GM18868 (cell line): Measurements from ENCODE around the gene NHP2.

Experiments used
- ATAC-seq: cut with Tn5 transposase; IDR thresholded peaks from one replicate; pipeline ENCODE4 v1.9.1; 2021; ENCODE audit warnings: mild to moderate bottlenecking, moderate library complexity; ENCODE audit not compliant: unreplicated experiment

The NHP2 gene

GRCh38 chr5:178176791-178177190, 23.1 kb upstream of the NHP2 start:
- no peak for ATAC-seq

- no peak for ATAC-seq
Observed at GRCh38 chr5:178174456-178174855, 20.8 kb upstream of the NHP2 start.

GRCh38 chr5:178170455-178170854, 16.8 kb upstream of the NHP2 start:
- no peak for ATAC-seq

- no peak for ATAC-seq
Observed at GRCh38 chr5:178165581-178165980, 11.9 kb upstream of the NHP2 start.

- peak; percentile 86 for ATAC-seq
Observed at GRCh38 chr5:178163772-178164735, 10.4 kb upstream of the NHP2 start.

DNA sequence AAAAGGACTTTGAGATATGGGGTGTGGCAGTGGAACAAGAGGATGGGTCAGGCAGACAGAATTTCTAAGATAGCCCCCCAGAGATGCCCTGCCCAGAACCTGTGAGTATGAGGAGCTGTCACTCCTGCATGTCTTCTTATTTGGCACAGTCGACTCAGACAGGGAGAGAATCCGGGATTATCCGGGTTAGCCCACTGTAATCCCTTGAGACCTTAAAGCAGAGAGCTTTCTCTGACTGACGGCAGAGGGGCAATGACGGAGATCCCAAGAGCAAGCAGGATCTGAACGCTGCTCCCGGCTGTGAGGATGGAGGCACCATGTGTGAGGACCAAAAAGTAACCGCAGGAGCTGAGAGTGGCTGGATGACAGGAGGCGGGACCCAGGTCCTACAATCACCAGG, 8.8 kb upstream of the NHP2 start:
- no peak for ATAC-seq

- no peak for ATAC-seq
Observed at GRCh38 chr5:178160176-178160575, 6.5 kb upstream of the NHP2 start.

DNA sequence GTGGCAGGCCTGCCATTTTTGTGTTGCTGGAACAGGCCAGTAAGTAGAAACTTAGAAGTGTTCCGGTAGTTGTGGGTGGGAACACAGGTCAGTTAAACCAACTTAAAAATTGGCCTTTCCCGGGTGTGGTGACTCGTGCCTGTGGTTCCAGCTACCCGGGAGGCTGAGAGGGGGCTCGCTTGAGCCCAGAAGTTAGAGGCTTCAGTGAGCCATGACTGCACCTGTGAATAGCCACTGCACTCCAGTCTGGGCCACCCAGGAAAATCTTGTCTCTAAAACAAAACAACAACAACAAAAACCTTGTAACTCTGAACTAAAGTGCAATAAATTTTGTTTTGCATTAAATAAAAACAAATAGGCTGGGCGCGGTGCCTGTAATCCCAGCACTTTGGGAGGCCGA, 1.4 kb upstream of the NHP2 start:
- no peak for ATAC-seq

GRCh38 chr5:178152491-178153444, 917 bp downstream of the NHP2 start:
- ATAC-seq = no peak

DNA sequence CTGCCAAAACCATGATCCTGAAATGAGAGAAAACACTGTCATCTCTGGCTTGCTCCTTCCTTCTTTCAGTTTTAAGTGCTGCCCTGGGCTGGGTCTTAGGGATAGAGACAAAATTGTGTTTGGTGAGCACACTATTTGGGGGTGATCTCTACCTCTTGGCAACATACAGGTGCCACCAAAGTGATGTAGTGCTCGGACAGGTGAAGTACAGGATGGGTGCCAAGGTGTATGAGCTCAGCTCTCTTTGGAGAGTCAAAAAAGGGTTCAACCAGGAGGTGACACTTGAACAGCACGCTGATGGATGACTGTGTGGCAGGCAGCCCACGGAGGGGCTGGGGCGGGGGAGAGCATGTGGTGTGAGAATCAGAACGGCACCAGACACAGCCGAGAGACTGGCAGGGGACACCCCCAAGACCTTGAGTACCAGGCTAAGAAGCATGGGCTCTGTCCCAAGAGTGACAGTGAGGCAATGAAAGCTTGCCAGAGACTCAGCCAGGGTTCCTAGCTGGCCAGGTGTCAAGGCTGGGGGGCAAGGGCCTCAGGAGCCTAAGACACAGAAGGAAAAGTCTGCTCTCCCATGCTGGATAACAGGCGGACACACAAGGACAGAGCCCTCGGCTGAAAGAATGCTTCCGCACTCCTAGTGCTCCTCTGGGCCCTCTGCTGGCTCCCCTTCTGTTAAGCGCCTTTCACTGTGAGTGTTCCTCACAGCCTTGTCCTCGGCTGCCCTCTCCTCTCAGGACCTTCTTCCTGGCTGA, 2.5 kb downstream of the NHP2 start:
- ATAC-seq = no peak

- no peak for ATAC-seq
Observed at GRCh38 chr5:178149199-178149932, 4.3 kb downstream of the NHP2 start.

GRCh38 chr5:178147406-178147805, 6.3 kb downstream of the NHP2 start:
- ATAC-seq = no peak

- peak; percentile 73 for ATAC-seq
Observed at GRCh38 chr5:178145965-178146820, 7.5 kb downstream of the NHP2 start.

- ATAC-seq = no peak
Observed at GRCh38 chr5:178143901-178144300, 9.8 kb downstream of the NHP2 start.

DNA sequence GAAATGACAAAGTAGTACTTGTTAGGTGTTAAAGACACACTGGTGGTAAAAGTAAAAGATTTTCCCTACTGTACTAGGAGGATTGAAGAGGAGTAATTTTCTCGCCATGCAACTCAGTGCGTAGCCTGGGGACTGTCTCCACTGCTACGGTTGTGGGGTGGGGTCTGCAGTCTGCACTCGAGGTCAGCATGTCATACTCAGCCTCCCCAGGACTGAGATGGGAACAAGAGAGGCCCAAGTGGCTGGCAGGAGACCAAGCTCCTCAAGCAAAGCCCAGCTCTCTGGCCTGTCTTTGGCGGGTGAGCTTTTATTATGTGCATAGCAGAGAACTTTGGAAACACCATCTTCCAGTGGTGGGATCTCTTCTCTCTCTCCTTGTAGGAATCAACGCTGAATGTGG, 10.4 kb downstream of the NHP2 start:
- no peak for ATAC-seq

GRCh38 chr5:178142642-178143041, 11.0 kb downstream of the NHP2 start:
- no peak for ATAC-seq

DNA sequence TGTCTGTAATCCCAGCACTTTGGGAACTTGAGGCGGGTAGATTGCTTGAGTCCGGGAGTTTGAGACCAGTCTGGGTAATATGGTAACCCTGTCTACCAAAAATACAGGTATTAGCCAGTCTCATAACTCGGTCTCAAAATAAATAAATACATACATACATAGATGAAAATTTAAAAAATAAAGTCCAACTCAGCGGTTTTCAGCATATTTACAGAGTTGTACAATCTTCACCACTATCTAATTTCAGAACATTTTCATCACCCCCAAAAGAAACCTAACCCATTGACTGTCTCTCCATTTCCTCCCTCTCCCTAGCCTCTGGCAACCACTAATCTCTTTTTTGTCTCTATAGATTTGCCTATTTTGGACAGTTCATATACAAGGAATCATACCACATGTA, 12.1 kb downstream of the NHP2 start:
- no peak for ATAC-seq

DNA sequence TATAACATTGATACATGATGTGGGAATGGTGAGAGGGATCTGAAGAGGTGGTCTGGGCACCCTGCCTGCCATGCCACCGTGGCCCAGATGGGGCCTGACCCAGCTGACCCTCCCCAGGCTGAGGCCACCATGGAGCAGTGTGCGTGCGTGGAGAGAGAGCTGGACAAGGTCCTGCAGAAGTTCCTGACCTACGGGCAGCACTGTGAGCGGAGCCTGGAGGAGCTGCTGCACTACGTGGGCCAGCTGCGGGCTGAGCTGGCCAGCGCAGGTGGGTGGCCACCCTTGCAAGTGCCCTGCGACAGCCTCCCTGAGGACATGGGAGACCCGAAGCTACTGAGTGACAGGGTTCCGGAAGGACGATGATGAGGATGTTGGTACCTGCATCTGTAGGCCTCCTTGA, 15.7 kb downstream of the NHP2 start:
- no peak for ATAC-seq

- no peak for ATAC-seq
Observed at GRCh38 chr5:178136990-178137389, 16.7 kb downstream of the NHP2 start.
